22Rv1 (cell line): ENCODE results near the gene BASP1.
"Not testable (repeated sequence)": the region's sequence is repeated elsewhere in the genome, so short reads cannot be mapped to it uniquely, and the experiment has no call there.

ENCODE experiments used
- H3K27ac ChIP-seq: fragments of 450-650 bp; 2 replicates; pipeline ENCODE4 v1.5.1; 2017
- ZFX ChIP-seq: fragments of 450-650 bp; IDR thresholded peaks from 2 replicates; pipeline ENCODE4 v1.6.1; 2017; ENCODE audit warnings: antibody characterized with exemption, borderline replicate concordance
- TF ChIP-seq, protein P1 (sequence below): fragments of 450-650 bp; IDR thresholded peaks from 2 replicates; pipeline ENCODE4 v1.5.1; 2017; ENCODE audit warnings: mild to moderate bottlenecking

The BASP1 gene

DNA sequence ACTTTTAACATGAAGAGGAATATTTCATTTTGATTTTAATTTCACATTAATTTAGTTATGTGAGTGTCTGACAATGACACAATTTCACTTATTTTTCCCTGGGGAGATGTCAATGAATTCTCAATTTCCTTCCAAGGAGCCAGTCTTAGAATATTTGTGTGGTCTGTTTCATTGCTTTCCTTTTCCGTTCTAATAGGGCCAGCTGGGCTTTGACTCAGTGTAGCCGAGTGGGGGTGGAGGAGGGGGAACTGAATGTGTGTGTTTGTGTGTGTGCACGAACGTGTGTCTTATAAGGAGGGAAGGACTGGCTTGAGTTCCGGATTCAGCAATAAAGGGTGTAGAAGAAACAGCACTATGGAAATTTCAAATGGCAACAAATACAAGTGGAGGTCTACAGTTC is 100.0 kb downstream of the BASP1 start:
- H3K27ac ChIP-seq: peak overlapping the region; percentile 35; the same call in 1 of the 2 replicates
- TF ChIP-seq ZFX: no peak

DNA sequence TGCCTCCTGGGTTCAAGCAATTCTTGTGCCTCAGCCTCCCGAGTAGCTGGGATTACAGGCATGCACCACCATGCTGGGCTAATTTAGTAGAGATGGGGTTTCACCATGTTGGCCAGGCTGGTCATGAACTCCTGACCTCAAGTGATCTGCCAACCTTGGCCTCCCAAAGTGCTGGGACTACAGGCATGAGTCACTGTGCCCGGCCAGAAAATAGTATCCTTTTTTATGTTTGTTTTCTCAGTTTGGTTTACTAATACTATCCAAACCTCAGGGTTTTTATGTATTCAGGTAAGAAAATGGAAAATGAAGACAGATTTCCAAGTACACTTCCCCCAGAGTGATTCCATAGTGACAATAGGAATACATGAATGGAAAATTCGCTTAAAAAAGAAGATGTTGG is 101.7 kb downstream of the BASP1 start:
- not testable (repeated sequence) for H3K27ac ChIP-seq

DNA sequence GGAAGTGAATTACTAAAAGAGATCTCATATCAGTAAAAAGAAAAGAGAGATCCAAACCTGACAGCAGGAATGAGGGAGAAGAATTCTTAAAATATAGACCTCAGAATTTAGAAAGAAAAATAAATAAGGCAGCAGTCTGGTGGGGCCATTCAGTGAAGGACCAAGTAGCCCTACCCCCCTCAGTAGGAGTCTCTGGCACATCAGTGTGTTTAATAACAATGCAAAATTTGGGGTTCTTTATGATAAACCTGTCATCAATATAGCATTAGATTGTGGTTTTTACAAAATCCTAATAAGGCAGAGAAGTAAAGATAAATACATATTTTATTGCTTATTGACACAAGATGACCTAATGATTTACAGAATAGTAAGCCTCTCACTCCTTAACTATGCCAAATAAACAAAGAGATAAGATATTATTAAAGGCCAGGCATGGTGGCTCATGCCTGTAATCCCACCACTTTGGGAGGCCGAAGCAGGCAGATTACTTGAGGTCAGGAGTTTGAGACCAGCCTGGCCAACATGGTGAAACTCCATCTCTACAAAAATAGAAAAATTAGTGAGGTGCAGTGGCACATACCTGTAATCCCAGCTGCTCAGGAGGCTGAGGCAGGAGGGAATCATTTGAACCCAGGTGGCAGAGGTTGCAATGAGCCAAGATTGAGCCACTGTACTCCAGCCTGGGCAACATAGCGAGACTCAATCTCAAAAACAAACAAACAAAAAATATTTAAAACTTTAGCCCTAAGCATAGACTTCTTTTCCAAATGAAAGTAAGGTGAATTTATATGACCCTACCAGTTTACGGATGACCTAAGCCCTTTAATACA is 108.6 kb downstream of the BASP1 start:
- TF ChIP-seq, protein P1, sequence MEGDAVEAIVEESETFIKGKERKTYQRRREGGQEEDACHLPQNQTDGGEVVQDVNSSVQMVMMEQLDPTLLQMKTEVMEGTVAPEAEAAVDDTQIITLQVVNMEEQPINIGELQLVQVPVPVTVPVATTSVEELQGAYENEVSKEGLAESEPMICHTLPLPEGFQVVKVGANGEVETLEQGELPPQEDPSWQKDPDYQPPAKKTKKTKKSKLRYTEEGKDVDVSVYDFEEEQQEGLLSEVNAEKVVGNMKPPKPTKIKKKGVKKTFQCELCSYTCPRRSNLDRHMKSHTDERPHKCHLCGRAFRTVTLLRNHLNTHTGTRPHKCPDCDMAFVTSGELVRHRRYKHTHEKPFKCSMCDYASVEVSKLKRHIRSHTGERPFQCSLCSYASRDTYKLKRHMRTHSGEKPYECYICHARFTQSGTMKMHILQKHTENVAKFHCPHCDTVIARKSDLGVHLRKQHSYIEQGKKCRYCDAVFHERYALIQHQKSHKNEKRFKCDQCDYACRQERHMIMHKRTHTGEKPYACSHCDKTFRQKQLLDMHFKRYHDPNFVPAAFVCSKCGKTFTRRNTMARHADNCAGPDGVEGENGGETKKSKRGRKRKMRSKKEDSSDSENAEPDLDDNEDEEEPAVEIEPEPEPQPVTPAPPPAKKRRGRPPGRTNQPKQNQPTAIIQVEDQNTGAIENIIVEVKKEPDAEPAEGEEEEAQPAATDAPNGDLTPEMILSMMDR: no peak
- no peak for TF ChIP-seq ZFX
- H3K27ac ChIP-seq: peak overlapping the region; percentile 65
